Body of pancreas (tissue), 4 donors: ENCODE results near the gene C12orf60. TPM values are rescaled to one million over a fixed set of nuclear protein-coding genes. Genes with fewer than 3 reads are reported as not detected.

Source experiments
- ATAC-seq: fragments of 150-250 bp; one replicate; pipeline ENCODE4 v1.9.1; 2016
- DNase-seq, 4 donors: peaks; one replicate each; pipeline ENCODE4 v3.0.0-alpha.2; 2019
- H3K27ac ChIP-seq, 4 donors: fragments of 200-600 bp; sonication (generic); 1 replicate in 3 of 4; 2 replicates in 1 of 4; pipeline versions ENCODE4 v1.5.1 to v1.6.1; 2016 to 2019; ENCODE audit warnings: mild to moderate bottlenecking in 1 of 4, mixed read lengths in 1 of 4, moderate library complexity in 1 of 4
- H3K27me3 ChIP-seq, 2 donors: fragments of 200-600 bp; sonication (generic); one replicate each; pipeline ENCODE4 v1.6.0; 2016; ENCODE audit warnings: mild to moderate bottlenecking in 1 of 2
- H3K36me3 ChIP-seq, 2 donors: fragments of 200-600 bp; sonication (generic); replicated peaks in 1 of 2; 2 replicates each; pipeline ENCODE4 v1.5.1; 2016; ENCODE audit warnings: low read depth in 2 of 2; ENCODE audit not compliant: insufficient read depth in 1 of 2
- H3K4me1 ChIP-seq: fragments of 200-600 bp; sonication (generic); one replicate; pipeline ENCODE4 v1.6.0; 2016
- H3K4me3 ChIP-seq, 2 donors: fragments of 200-600 bp; sonication (generic); 1 replicate in 1 of 2; 2 replicates in 1 of 2; pipeline ENCODE4 v1.5.1; 2016 to 2019
- H3K9me3 ChIP-seq, 3 donors: fragments of 200-600 bp; sonication (generic); 1 replicate in 2 of 3; 2 replicates in 1 of 3; pipeline ENCODE4 v1.5.1; 2016
- CTCF ChIP-seq, 7 experiments: fragments of 450-650 bp in 4 of 7; fragments of 200-600 bp in 3 of 7; sonication (generic) in 3 of 7; IDR thresholded peaks; one replicate each; pipeline ENCODE4 v1.5.1; 2016 to 2019; ENCODE audit warnings: antibody characterized with exemption in 7 of 7
- POLR2A ChIP-seq, 3 donors: fragments of 450-650 bp; IDR thresholded peaks; one replicate each; pipeline ENCODE4 v1.6.1; 2016; ENCODE audit warnings: antibody characterized with exemption in 3 of 3, mild to moderate bottlenecking in 2 of 3
- WGBS, 2 donors: methylation state at CpG; one replicate each; pipeline ENCODE4 v1.1.5; 2017; 5-methylcytosine and 5-hydroxymethylcytosine counted together
- intact Hi-C: fragments of 100-400 bp; cut with DNase I; formaldehyde crosslinking; loops from one replicate; pipeline ENCODE4 v1.15.1; 2023
- total RNA-seq, 2 donors: library from RNA; depleted of rRNA; stranded (reverse); fragments of >200 nt; gene quantifications; one replicate each; pipeline ENCODE4 v1.1.0, GENCODE V29; 2016

Gene C12orf60
- total RNA-seq, 2 donors from 2014 or later = 1.8 TPM; not detected in 1

GRCh38 chr12:14802721-14803010, 804 bp upstream of the C12orf60 start:
- Histone ChIP-seq H3K27ac (peak overlapping the region in 3 of 4 donors; percentile 85 to 91 (median 89)), H3K9me3 (no peaks in the 10 kb centered on the region), H3K27me3 (no peaks in the 10 kb centered on the region), H3K36me3 (peaks cover 0 to 7% of the 10 kb centered on the region in 2 donors), H3K4me3 (peak overlapping the region; percentile 74 to 86), H3K4me1 (peaks cover 14% of the 10 kb centered on the region)
- DNase-seq = no peak
- ATAC-seq = no peak
- 0 to 1% methylated on average over 7 of the region's 7 CpGs for WGBS, 2 donors
- TF ChIP-seq CTCF (IDR thresholded peaks at IDR 0.05) (no peak), POLR2A (IDR thresholded peaks at IDR 0.05) (no peak)
- intact Hi-C loops = no loop called here

GRCh38 chr12:14803830-14804160, 325 bp downstream of the C12orf60 start:
- Histone ChIP-seq H3K27ac (peak overlapping the region; percentile 64 to 91 (median 87)), H3K27me3 (no peaks in the 10 kb centered on the region), H3K36me3 (peaks cover 0 to 2% of the 10 kb centered on the region in 2 donors), H3K4me3 (peak overlapping the region in 1 of 2 donors; percentile 86), H3K4me1 (peaks cover 14% of the 10 kb centered on the region), H3K9me3 (no peaks in the 10 kb centered on the region)
- WGBS, 2 donors = 0 to 1% methylated on average over 12 of the region's 12 CpGs
- intact Hi-C loops = no loop called here
- ATAC-seq = peak; percentile 13
- TF ChIP-seq CTCF (IDR thresholded peaks at IDR 0.05) (no peak), POLR2A (IDR thresholded peaks at IDR 0.05) (no peak)
- DNase-seq = no peak

DNA sequence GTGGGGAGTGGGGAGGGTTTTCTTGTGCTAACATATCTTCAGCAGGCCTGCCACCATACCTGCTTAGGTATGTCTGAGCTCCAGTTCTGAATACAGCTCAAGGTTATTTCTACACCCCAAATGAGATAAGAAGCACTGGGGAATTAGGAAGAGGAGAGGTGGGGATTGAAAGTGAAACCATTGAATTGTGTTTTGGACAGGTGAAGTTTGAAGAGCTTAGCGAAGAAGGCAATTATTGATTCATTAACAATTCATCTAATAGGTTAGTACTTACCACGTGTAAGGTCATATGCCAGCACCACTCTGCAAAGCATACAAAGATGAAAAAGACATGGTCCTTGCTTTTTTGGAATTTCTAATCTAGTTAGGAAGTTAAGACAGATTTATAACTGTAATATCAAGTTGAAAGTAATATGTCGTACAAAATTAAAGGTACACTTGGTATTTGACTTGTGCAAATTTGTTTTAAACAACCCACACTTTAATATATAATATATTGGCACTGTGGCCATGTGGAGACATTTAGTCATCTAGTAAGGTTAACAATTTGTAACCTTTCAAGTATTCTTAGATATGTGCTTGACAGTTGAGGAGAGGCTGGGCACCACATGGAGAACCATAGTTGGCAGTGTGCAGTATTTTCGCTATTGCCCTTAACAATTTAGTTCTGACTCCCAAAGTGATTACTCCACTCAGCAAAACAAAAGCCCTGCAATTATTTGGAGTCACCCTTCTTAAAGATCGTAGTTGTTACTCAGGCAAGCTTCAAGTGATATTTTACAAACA, 6.9 kb downstream of the C12orf60 start:
- 62 to 71% methylated on average over 5 of the region's 5 CpGs for WGBS, 2 donors
- no peak for DNase-seq
- no peaks in the 10 kb centered on the region for H3K9me3 ChIP-seq
- ATAC-seq = no peak
- intact Hi-C loops = no loop called here
- H3K36me3 ChIP-seq = no peaks in the 10 kb centered on the region
- H3K4me3 ChIP-seq = no peak overlapping the region
- H3K27ac ChIP-seq = no peak overlapping the region
- TF ChIP-seq CTCF (IDR thresholded peaks at IDR 0.05) (no peak), POLR2A (IDR thresholded peaks at IDR 0.05) (no peak)
- no peaks in the 10 kb centered on the region for H3K27me3 ChIP-seq
- no peaks in the 10 kb centered on the region for H3K4me1 ChIP-seq

DNA sequence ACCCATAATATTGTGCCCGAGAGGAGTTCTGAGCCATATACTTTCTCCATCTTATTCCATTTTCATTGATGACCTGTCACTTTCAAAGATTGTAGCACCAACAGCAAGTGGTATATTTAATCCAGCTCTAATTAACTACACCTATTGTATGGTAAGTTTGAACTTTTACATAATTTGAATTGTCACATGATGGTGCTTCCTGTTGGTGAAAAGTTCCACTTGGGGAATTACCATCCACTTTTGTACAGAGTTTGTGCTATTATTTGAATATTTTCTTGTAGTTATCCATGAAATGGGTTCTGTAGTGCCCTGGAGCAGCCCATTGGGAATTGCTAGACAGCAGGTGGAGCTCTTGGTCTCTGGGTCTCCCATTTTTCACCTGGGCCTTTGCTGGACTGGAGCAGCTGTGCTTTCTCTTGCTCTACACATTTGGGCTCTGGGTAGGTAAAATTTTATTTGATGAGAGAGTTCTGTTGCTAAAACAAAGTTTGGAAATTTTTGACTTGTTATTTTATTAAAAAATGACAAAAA, 7.5 kb downstream of the C12orf60 start:
- DNase-seq = peak; percentile 42 to 60 (median 51)
- H3K9me3 ChIP-seq = no peaks in the 10 kb centered on the region
- H3K4me1 ChIP-seq = no peaks in the 10 kb centered on the region
- no peaks in the 10 kb centered on the region for H3K36me3 ChIP-seq
- TF ChIP-seq POLR2A (IDR thresholded peaks at IDR 0.05) (no peak), CTCF (IDR thresholded peaks at IDR 0.05) (peak in 6 of 7 experiments; percentile 35 to 56 (median 48))
- no peak overlapping the region for H3K4me3 ChIP-seq
- WGBS, 2 donors = 86 to 88% methylated on average over 1 of the region's 1 CpG
- no peaks in the 10 kb centered on the region for H3K27me3 ChIP-seq
- intact Hi-C loops = no loop called here
- peak; percentile 77 for ATAC-seq
- no peak overlapping the region for H3K27ac ChIP-seq

GRCh38 chr12:14811486-14811885, 8.0 kb downstream of the C12orf60 start:
- H3K4me1 ChIP-seq = no peaks in the 10 kb centered on the region
- no peak for DNase-seq
- no peak for ATAC-seq
- H3K27me3 ChIP-seq = no peaks in the 10 kb centered on the region
- intact Hi-C loops = no loop called here
- H3K4me3 ChIP-seq = no peak overlapping the region
- TF ChIP-seq POLR2A (IDR thresholded peaks at IDR 0.05) (no peak), CTCF (IDR thresholded peaks at IDR 0.05) (no peak)
- 72 to 79% methylated on average over 2 of the region's 2 CpGs for WGBS, 2 donors
- no peak overlapping the region for H3K27ac ChIP-seq
- H3K9me3 ChIP-seq = no peaks in the 10 kb centered on the region
- H3K36me3 ChIP-seq = no peaks in the 10 kb centered on the region
